Endodermal cell (in vitro differentiated cells): ENCODE data around the gene PCNT. TPM values are rescaled to one million over a fixed set of nuclear protein-coding genes. Genes with fewer than 3 reads are reported as not detected.
"Not testable (repeated sequence)": the region's sequence is repeated elsewhere in the genome, so short reads cannot be mapped to it uniquely, and the experiment has no call there.

Experiments used
- DNase-seq: peaks from one replicate; pipeline ENCODE4 v3.0.0-alpha.2; 2017
- H3K27ac ChIP-seq: 2 replicates; pipeline ENCODE4 v1.5.1; 2013; ENCODE audit warnings: mild to moderate bottlenecking, low read depth, low read length, moderate library complexity
- H3K27me3 ChIP-seq: 2 replicates; pipeline ENCODE4 v1.6.1; 2013; ENCODE audit warnings: mild to moderate bottlenecking, low read length, moderate library complexity; ENCODE audit not compliant: insufficient read depth, control insufficient read depth, poor library complexity, severe bottlenecking
- H3K36me3 ChIP-seq: 2 replicates; pipeline ENCODE4 v1.7.0; 2013; ENCODE audit warnings: mild to moderate bottlenecking, low read length, moderate library complexity; ENCODE audit not compliant: control insufficient read depth, insufficient read depth
- H3K4me1 ChIP-seq: one replicate; pipeline ENCODE4 v1.7.0; 2013; ENCODE audit warnings: low read length; ENCODE audit not compliant: control insufficient read depth, insufficient read depth
- H3K4me3 ChIP-seq: 2 replicates; pipeline ENCODE4 v1.5.1; 2013; ENCODE audit warnings: mild to moderate bottlenecking, low read length, moderate library complexity
- H3K9ac ChIP-seq: 2 replicates; pipeline ENCODE4 v1.6.1; 2013; ENCODE audit warnings: mild to moderate bottlenecking, low read length, moderate library complexity; ENCODE audit not compliant: poor library complexity, severe bottlenecking; ENCODE audit errors: extremely low read depth
- H3K9me3 ChIP-seq: 2 replicates; pipeline ENCODE4 v1.6.1; 2013; ENCODE audit warnings: mild to moderate bottlenecking, low read length, moderate library complexity; ENCODE audit not compliant: control insufficient read depth
- H3K27ac Mint-ChIP-seq: 2 replicates; pipeline ENCODE4 v1.8.0; 2020; ENCODE audit warnings: mixed read lengths
- H3K27me3 Mint-ChIP-seq: 2 replicates; pipeline ENCODE4 v1.8.0; 2021; ENCODE audit warnings: mild to moderate bottlenecking, mixed read lengths; ENCODE audit not compliant: insufficient read depth
- H3K36me3 Mint-ChIP-seq: 2 replicates; pipeline ENCODE4 v1.8.0; 2020; ENCODE audit warnings: low read depth, mixed read lengths
- H3K4me1 Mint-ChIP-seq: 2 replicates; pipeline ENCODE4 v1.8.0; 2020; ENCODE audit warnings: mixed read lengths
- H3K4me3 Mint-ChIP-seq: 2 replicates; pipeline ENCODE4 v1.8.0; 2020; ENCODE audit warnings: mild to moderate bottlenecking, moderate library complexity, mixed read lengths
- H3K9me3 Mint-ChIP-seq: 2 replicates; pipeline ENCODE4 v1.8.0; 2020; ENCODE audit warnings: mild to moderate bottlenecking, mixed read lengths
- CTCF ChIP-seq: fragments of 200-600 bp; sonication (generic); conservative IDR thresholded peaks from 2 replicates; pipeline ENCODE4 v1.5.0; 2021; ENCODE audit warnings: antibody characterized with exemption, mild to moderate bottlenecking
- WGBS, 2 experiments: methylation state at CpG; one replicate each; pipeline versions ENCODE4 v1.1.5 to v1.1.7; 2013; ENCODE audit warnings: missing lambda C conversion rate in 2 of 2, mixed read lengths in 1 of 2; ENCODE audit not compliant: insufficient coverage in 1 of 2, insufficient read length in 1 of 2; 5-methylcytosine and 5-hydroxymethylcytosine counted together
- total RNA-seq, 2 donors: library from RNA; stranded (reverse); fragmentation: NEBNext Ultra II Directional in 1 of 2; extraction: Animal tissue kit (Norgen Biotek cat#: 25700) in 1 of 2; gene quantifications; 2 replicates in 1 of 2; 3 replicates in 1 of 2; pipeline ENCODE4 v1.2.1, GENCODE V29; 2021

Gene PCNT
- total RNA-seq, 2 donors from 2014 or later, result 40.1 to 40.7 TPM

GRCh38 chr21:46307625-46308024, 16.3 kb upstream of the PCNT start:
- no peak for TF ChIP-seq CTCF
- no peak for DNase-seq
- Histone ChIP-seq H3K27me3 (no peaks in the 10 kb centered on the region), H3K27ac (no peak overlapping the region), H3K4me3 (no peak overlapping the region), H3K9me3 (no peaks in the 10 kb centered on the region), H3K36me3 (peaks cover 19% of the 10 kb centered on the region), H3K4me1 (no peaks in the 10 kb centered on the region), H3K9ac (no peak overlapping the region)
- Mint-ChIP-seq H3K27me3 (no peaks in the 10 kb centered on the region), H3K9me3 (no peaks in the 10 kb centered on the region), H3K27ac (no peak overlapping the region), H3K4me3 (no peak overlapping the region), H3K4me1 (no peaks in the 10 kb centered on the region), H3K36me3 (peaks cover 37% of the 10 kb centered on the region)
- 95% methylated on average over 2 of the region's 2 CpGs; no CpG with 5 or more reads in 1 of the 2 experiments for WGBS, 2 experiments

- Histone ChIP-seq H3K9ac (no peak overlapping the region), H3K4me3 (no peak overlapping the region), H3K9me3 (no peaks in the 10 kb centered on the region), H3K36me3 (peaks cover 19% of the 10 kb centered on the region), H3K4me1 (no peaks in the 10 kb centered on the region), H3K27ac (no peak overlapping the region), H3K27me3 (no peaks in the 10 kb centered on the region)
- Mint-ChIP-seq H3K4me3 (no peak overlapping the region), H3K27ac (no peak overlapping the region), H3K4me1 (no peaks in the 10 kb centered on the region), H3K9me3 (no peaks in the 10 kb centered on the region), H3K36me3 (peaks cover 35% of the 10 kb centered on the region), H3K27me3 (no peaks in the 10 kb centered on the region)
- TF ChIP-seq CTCF, result no peak
- 88 to 100% methylated on average over 2 of the region's 2 CpGs for WGBS, 2 experiments
- DNase-seq, result no peak
Observed at GRCh38 chr21:46308431-46308830, 15.5 kb upstream of the PCNT start.

GRCh38 chr21:46310260-46310659, 13.7 kb upstream of the PCNT start:
- not testable (repeated sequence) for H3K4me3 Mint-ChIP-seq, H3K27me3 ChIP-seq, H3K4me1 Mint-ChIP-seq, H3K27ac ChIP-seq, H3K4me3 ChIP-seq, H3K9ac ChIP-seq, H3K27me3 Mint-ChIP-seq, H3K27ac Mint-ChIP-seq, H3K9me3 Mint-ChIP-seq, DNase-seq, H3K9me3 ChIP-seq, H3K4me1 ChIP-seq, H3K36me3 ChIP-seq
- peaks cover 25% of the 10 kb centered on the region for H3K36me3 Mint-ChIP-seq
- 94 to 97% methylated on average over 6 to 8 of the region's 8 CpGs for WGBS, 2 experiments

GRCh38 chr21:46311568-46311967, 12.4 kb upstream of the PCNT start:
- no peak for DNase-seq
- Mint-ChIP-seq H3K27me3 (no peaks in the 10 kb centered on the region), H3K4me1 (no peaks in the 10 kb centered on the region), H3K36me3 (peaks cover 22% of the 10 kb centered on the region), H3K27ac (no peak overlapping the region), H3K9me3 (no peaks in the 10 kb centered on the region), H3K4me3 (no peak overlapping the region)
- Histone ChIP-seq H3K9me3 (no peaks in the 10 kb centered on the region), H3K36me3 (peaks cover 8% of the 10 kb centered on the region), H3K9ac (no peak overlapping the region), H3K4me3 (no peak overlapping the region), H3K4me1 (no peaks in the 10 kb centered on the region), H3K27ac (no peak overlapping the region), H3K27me3 (no peaks in the 10 kb centered on the region)
- no peak for TF ChIP-seq CTCF
